Measurements from ENCODE around the gene PAN2. TPM values are rescaled to one million over a fixed set of nuclear protein-coding genes. Genes with fewer than 3 reads are reported as not detected.
A peak's percentile ranks its signal among the peaks of the same experiment; 100 is the strongest.

The PAN2 gene
- total and polyA plus RNA-seq, 10 of the 15 experiments (the other 5 are each of a cell fraction or from before 2014, with no cell fraction given), result 14.4 to 61.8 (median 34.9) TPM

GRCh38 chr12:56266693-56267442 lies 66.9 kb downstream of the PAN2 start, which contains the start of gene COQ10A (continued):
- TF ChIP-seq NKRF (conservative IDR thresholded peaks at IDR 0.05) (peak; percentile 94), CTCF (IDR thresholded peaks at IDR 0.05 in 2 of 3, conservative IDR thresholded peaks at IDR 0.05 in 1 of 3; ENCODE audit: control insufficient read depth in 2 of 3, extremely low read depth in 1 of 3, insufficient read depth in 1 of 3, low read depth in 3 of 3, low read length in 3 of 3) (peak; percentile 53 to 62 (median 62)), ZNF207 (IDR thresholded peaks at IDR 0.05; ENCODE audit: borderline replicate concordance) (peak; percentile 78), RAD51 (IDR thresholded peaks at IDR 0.05) (no peak), CEBPZ (IDR thresholded peaks at IDR 0.05; ENCODE audit: low read depth, low read length) (no peak), CHD4 (IDR thresholded peaks at IDR 0.05) (no peak), FOXK2 (IDR thresholded peaks at IDR 0.05) (no peak), USF1 (IDR thresholded peaks at IDR 0.05; ENCODE audit: borderline replicate concordance, extremely low read length, insufficient read depth, low read depth, low read length) (no peak), PBX3 (IDR thresholded peaks at IDR 0.05; ENCODE audit: insufficient replicate concordance, low read depth, low read length) (no peak), CHD1 (IDR thresholded peaks at IDR 0.05; ENCODE audit: low read depth, low read length) (no peak), JUNB (IDR thresholded peaks at IDR 0.05) (no peak), IKZF1 (conservative IDR thresholded peaks at IDR 0.05) (peak; percentile 91), ATF7 (IDR thresholded peaks at IDR 0.05; ENCODE audit: low read depth) (no peak), SUPT20H (IDR thresholded peaks at IDR 0.05; ENCODE audit: borderline replicate concordance, control insufficient read depth, low read depth, low read length) (no peak), KAT2A (conservative IDR thresholded peaks at IDR 0.05; ENCODE audit: control insufficient read depth, low read depth, low read length) (no peak), SMAD1 (IDR thresholded peaks at IDR 0.05; ENCODE audit: low read depth, partially characterized antibody) (no peak), E2F4 (IDR thresholded peaks at IDR 0.05; ENCODE audit: low read depth, low read length) (no peak), NRF1 (conservative IDR thresholded peaks at IDR 0.05; ENCODE audit: low read depth, low read length) (no peak)
